ENCODE results near the gene RADIL.
A peak's percentile ranks its signal among the peaks of the same experiment; 100 is the strongest.

The RADIL gene

DNA sequence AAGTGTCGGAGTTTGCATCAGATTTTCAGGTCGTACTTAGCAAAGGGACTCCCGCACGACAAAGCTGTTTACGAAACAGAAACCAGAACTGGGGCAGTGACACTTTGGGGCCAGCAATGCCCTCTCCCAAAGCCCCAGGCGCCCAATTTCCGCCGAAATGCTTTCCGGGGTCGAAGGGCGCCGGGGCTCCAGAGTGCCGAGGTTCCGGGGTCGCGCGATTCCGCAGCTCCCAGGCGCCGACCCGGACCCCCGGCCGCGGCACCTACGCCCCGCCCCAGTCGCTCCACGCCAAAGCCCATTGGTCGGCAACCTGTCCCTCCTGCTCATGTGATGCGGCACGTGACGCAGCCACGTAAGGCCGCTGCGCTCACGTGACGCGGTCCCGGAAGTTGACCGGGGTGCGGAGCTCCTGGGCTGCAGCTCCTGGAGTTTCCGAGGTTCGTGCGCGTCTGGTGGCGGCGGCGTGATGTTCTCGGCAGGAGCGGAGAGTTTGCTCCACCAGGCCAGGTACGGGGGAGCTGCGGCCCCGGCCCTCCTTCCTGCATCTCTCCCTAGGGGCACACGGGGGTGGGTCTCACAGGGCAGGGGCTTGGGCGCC, 108.2 kb downstream of the RADIL start, which contains the start of gene AP5Z1:
Gene AP5Z1 (plus strand): TSS at position 374 of the 598 bp plus-strand sequence. CDS start 93 bp downstream, at position 467.
- DNase-seq (ENCODE audit: low read depth): peak; percentile 93

DNA sequence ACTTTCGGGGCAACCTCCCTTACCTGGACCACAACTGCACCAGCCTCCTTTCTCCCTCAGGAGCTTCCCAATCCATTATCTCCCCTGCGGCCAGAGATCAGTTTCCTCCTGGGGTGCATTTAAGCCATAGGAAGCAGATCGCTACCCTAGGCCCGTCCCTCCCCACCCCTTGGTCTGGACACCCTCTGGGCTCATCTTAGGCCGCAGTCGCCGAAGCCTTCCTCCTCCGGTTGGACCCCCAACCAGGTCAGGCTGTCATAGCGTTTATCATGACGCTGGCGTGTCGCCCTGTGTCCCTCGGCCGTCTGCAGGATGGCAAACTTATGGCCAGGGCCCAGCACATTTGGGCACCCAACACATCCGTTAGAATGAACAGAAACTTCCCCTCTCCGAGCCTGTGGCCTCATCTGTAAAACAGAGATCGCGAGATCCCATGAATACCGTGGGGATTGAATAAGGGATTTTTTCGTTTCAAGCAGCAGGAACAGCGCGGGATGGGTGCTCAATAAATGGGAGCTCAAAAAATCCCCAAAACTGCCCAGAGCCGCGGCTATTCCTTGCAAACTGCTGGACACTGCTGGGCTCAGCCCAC, 108.8 kb downstream of the RADIL start:
- DNase-seq (ENCODE audit: low read depth): no peak

DNA sequence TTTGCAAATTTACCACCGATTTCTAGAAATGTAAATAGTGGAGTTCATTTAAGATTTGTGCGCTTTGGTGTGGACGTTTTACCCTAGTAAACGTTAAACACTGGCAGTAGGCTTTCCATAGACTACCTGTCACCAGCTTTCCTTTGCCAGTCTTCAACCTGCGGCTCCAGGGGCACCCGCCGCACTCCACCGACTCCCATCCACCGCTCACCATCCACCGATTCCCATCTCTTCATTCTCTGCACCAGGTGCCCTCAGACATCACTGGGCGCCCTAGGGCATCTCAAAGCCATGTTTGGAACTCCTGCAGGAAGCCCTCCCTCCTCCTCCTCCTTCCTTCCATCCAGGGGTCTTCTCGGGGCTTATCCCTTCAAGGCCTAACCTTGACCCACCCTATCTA, 109.5 kb downstream of the RADIL start:
- no peak for DNase-seq (ENCODE audit: low read depth)

DNA sequence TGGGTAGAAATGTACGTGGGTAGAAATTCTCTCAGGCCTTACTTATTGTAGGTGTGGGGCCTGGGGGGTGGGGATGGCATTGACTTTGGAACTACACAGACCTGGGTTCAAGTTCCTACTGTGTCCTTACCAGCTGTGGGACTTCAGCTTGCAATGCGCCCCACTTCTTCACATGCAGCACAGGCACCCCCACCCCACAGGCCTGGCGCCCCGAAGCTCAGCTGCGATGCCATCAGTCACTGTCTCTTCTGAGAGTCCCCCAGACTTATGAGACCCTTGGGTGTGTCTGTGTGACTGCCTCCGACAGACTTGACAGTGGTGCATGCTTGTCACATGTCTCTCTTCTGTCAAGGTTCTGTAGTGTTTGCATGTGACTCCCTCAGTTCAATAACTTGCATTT, 111.2 kb downstream of the RADIL start:
- DNase-seq (ENCODE audit: low read depth): no peak

DNA sequence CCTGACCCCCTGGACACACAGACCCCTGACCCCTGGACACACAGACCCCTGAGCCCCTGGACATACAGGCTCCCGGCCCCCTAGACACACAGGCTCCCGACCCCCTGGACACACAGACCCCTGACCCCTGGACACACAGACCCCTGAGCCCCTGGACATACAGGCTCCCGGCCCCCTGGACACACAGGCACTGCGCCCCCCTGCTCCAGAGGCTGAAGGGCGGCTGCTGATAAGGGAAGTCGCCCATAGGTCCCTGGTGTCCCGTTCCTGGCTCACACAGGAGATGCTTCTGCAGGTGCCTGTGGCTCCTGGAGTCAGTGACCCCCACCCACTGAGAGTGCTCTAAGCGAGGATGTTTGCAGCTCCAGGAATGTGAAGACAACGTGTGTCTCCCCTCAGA, 111.8 kb downstream of the RADIL start:
- DNase-seq (ENCODE audit: low read depth): no peak

DNA sequence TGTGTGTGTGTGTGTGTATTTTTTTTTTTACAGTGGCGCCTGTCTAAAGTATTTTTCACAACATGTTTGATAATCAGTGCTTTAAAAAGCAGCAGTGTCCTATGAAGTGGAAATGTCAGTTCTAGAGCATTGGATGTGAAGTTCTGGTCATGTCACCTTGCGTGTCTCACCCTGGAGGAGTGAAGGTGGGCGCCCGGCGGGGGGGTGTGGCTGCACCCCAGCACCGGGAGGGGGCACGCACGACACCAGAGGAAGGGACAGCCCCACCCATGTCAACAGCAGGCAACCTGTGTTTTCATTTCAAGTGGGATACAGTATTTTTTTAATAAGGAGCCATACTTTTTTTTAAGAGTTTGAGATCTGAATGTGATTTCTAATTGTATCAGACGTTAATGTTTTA, 112.6 kb downstream of the RADIL start:
- no peak for DNase-seq (ENCODE audit: low read depth)

DNA sequence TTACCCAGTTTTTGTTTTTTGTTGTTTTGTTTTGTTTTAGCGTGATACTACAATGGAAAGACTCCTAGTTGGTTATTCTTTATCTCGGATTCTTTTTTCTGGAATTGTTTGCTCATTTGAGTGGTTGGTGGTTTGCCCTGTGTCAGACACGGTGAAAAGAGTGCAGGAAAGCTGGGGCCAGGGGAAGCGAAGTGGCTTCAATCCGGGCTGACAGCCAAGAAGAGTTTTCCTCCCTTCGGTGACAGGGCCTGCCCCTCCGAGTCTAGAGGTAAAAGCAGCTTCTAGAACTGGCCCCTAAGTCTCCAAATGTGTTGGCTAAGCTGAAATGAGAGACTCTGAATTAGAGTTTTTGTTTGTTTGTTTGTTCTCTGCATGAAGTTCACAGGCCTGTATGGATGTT, 113.8 kb downstream of the RADIL start:
- no peak for DNase-seq (ENCODE audit: low read depth)

DNA sequence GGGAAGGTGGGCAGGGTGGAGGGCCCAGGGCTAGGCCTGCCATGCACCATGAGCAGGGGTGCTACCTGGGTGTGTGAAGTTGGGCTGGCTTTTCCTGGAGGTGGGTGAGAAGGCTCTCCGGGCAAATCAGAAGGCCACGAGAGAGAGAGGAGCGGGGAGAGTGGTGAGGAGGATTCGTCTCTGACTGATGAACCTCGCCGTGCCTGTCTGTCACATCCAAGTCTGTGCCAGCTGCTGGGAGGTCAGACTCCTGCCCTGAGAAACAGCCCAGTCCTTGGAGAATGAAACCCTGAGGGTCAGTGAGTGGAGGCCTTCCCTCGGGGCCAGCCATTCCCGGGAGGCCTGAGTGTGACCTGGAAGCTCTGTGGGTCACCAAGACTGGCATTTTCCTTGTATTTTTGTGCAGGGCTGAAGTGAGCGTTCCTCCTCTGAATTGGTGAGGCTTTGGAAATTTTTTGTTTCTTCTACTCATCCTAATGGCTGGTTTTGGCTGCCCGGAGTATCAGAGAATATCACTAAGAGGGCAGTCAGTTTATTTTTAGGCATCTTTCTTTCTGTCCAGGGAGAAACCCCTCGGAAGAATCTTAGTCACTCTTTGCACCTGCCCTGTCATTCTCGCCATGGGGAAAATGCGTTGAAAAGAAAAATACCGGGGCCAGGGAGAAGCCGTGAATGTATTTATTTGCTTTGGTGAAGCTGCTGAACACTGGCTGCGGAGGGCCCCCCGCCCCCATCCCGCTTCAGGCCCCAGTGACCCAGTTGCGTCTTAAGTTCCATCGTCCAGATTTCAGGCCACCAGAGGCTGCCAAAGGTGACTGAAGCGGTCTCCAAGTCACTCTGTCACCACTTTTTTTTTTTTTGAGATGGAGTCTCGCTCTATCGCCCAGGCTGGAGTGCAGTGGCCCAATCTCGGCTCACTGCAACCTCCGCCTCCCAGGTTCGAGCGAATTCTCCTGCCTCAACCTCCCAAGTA, 114.6 kb downstream of the RADIL start:
- no peak for DNase-seq (ENCODE audit: low read depth)

DNA sequence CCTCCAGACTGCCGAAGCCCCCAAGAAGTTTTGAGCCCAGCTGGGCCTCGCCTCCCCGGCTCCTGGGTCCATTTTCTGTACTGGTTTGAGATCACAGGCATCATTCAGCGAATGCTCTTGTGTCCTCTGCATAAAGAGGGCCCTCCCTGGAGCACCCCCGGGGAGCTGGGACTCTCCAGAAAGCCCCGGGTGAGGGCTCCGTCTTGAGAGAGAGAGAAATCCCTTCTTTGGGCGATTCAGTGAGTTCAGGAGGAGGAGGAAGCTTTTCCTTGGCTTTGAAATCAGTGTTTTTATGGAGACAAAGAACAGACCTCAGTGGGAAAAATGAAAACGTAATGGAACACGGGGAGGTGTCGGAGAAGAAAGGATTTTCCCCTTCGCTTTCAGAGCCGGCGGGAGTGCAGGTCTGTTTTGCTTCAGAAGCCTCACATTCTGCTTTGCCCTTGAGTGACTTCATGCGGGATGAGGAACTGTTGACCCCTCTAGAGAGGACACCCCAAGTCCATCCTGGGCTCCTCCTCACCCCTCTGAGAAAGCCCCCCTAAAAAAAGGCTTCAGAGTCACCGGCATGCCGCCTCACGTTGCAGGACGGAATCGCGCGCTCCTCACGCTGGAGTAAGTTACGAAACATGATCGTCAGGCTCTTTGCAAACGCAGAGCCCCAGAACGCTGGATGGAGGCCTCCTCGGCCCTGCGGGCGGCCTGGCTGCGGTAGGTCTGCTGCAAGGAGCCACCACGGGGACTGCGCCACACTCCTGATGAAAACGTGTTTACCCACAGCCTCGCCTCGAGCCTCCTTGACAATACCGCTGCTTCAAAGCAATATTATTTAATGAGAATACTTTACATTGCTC, 116.6 kb downstream of the RADIL start:
- no peak for DNase-seq (ENCODE audit: low read depth)

DNA sequence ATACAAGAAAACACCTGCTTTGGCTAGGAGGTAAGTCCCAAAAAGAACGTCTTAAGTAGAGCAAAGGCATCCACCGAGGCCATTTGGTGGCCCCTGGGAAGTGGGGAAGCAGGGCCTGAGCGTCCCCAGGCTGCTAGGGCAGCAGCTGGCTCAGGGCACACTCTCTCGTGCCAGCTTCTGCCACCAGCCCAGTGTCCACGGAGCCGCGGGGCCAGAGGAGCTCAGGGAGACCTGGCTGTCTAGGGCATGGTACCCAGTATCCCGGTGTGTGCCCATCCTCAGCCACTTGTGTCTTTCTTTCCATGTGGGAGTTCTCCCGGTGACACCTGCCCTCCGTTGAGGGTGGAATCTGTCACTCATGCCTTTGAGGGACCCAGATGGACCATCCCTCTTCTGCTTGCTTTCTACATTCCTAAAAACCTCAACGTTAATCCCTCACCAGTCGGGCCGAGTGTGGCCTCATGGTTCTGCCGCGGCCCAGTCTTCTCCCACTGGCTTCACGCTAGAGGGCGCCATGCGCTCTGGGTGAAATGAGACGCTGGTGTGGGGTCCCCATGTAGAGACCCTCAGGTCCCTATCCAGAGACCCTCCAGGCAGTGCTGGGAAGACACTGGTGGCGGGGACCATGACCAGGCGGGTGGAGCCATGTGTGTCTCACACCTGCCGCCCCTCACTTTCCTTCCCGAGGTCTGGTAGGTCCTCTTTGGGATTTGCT, 117.6 kb downstream of the RADIL start:
- DNase-seq (ENCODE audit: low read depth): no peak

DNA sequence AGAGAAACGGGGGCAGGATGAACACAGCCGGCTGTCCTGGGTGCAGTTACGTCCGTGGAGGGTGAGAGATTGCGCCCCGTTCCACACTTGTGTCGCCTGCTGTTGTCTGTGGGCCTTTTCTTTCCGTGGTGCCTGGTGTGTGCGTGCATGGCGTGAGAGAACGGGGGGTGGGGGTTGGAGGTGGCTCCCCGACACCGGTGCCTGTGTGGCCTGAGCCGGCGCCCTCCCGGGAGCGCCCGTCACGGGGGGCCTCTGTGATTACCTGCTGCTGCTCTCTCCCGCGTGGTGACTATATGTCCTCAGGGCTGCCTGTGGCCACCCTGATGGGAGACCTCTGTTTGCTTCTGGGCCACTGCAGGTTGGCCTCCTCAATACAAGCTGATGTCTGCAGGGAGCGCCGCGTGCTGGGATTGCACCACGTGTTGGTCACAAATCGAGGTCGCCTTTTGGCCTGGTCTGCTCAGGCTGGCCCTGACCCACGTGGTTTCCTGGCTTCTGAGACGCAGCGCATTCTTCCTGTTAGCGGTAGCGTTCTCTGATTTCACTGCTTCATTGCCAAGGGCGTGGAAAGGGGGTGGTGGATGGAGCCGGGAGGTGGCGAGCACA, 119.0 kb downstream of the RADIL start:
- no peak for DNase-seq (ENCODE audit: low read depth)

DNA sequence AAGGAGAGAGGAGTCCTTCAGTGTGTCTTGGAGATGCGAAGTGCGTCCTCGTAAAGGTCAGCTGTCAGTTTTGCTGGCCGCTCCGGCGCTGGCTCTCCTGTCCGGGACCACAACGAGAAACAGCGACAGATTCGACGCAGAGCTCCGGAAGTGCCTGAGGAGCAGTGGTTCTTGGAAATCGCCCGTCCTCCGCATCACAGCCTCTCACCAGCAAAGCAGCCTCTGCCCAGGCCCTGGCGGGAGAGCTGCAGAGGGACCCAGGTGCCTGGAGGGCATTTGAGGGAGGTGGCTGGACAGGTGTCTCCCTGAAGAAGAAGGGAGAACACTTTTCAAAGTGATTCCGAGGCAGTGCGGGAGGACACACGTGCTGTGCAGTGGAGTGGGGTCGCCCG, 119.7 kb downstream of the RADIL start:
- DNase-seq (ENCODE audit: low read depth): no peak

DNA sequence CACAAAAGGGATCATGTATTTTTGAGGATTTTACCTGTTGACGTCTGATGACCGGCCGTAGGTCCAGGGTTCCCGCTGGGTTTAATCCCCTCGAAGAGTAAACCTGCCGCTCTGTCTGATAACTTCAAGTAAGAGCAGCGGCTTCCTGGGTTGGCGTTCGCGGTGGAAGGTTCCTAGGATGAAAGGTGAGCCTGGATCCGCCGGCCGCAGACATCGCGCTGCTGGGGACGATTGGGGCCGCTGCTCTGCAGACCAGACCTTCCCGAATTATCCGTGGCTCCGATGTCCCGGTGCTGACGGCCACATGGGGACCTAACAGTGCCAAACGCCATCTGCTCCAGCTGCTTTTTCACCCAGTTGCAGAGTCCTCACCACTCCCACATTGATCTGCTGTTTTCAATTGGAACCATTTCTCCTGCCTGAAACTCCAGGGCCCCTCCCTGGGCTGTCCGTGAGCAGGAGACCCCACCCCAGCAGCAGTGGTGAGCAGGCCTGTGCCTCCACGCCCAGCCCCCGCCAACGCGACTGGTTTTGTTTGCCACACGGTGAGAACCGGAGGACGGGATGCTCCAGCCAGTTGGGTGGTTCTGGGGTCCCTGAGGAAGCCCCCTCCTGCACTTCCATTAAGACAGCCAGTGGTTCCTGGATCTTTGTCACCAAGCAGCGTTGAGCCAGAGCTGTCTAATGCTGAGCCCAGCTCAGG, 120.3 kb downstream of the RADIL start:
- DNase-seq (ENCODE audit: low read depth): no peak

DNA sequence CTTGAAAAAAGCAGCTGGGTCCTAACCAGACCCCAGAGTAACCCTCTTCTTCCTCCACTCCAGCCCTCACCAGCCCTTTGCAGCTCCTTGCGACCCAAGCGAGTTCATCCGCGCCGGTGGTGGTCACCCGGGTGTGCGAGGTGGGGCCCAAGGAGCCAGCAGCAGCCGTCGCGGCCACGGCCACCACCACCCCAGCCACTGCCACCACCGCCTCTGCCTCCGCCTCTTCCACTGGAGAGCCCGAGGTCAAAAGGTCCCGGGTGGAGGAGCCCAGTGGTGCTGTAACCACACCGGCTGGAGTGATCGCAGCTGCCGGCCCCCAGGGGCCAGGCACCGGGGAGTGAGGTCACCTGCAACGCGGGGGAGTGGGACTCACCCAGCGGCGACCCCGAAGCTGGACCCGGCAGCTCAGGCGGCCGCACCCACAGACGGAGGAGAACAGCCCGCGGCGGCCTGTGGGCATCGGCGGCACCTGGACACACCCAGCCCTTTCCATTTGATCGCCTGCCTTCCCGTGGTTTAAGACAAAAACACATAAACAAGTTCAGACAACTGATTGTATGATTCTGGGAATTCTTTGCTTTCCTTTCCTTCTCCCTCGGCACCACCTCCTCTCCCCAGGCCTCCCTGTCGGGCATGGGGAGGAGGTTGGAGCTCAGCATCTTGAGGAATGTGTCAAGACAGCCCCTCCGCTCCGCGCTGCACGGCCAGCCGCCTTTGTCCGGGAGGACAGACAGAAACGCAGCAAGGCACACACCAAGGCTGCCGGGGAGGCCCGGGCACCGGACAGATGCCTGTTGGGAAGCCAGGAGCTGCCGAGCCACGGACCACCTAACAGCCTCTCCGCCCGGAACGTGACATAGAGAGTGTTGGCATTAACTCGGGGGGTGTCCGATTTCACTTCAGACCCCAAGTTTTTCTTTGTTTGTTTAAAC, 121.1 kb downstream of the RADIL start:
- no peak for DNase-seq (ENCODE audit: low read depth)

DNA sequence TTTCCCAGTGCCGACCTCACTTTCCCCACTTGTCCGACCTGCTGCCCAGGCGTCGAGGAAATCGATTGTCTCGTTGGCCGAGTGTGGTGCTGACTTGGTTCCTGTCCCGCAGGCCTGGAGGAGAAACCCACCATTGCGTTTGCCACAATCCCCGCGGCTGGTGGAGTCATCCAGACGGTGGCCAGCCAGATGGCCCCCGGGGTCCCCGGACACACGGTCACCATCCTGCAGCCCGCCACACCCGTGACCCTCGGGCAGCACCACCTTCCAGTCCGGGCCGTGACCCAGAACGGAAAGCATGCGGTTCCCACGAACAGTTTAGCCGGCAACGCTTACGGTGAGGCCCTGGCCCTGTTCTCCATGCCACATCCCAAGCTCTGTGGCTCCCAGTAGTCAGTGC, 122.6 kb downstream of the RADIL start:
- no peak for DNase-seq (ENCODE audit: low read depth)

DNA sequence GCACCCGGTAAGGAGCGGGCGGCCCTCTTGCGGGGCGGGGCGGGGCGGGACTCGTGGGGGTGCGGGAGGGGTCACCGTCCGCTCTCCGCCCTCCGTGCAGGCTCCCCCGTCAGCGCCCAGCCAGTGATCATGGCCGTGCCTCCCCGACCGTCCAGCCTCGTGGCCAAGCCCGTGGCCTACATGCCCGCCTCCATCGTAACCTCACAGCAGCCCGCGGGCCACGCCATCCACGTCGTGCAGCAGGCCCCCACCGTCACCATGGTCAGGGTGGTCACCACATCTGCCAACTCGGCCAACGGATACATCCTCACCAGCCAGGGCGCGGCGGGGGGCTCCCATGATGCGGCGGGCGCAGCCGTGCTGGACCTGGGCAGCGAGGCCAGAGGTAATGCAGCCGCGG, 124.3 kb downstream of the RADIL start:
- no peak for DNase-seq (ENCODE audit: low read depth)

DNA sequence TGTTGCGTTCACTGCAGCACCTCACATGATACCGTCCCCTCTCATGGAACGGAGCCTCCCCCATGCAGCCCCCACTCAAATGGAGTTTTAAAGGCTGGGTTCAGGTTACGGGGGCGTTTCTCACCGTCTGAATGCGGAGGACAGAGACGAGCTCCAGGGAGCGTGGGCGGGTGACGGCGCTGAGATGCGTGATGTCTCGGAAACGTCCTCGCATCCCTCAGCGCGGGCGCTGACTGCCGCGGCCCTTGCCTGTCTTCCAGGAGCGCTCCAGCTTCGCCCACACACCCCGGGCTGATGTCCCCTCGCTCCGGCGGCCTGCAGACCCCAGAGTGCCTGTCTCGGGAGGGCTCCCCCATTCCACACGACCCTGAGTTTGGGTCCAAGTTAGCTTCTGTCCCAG, 124.7 kb downstream of the RADIL start:
- DNase-seq (ENCODE audit: low read depth): no peak

DNA sequence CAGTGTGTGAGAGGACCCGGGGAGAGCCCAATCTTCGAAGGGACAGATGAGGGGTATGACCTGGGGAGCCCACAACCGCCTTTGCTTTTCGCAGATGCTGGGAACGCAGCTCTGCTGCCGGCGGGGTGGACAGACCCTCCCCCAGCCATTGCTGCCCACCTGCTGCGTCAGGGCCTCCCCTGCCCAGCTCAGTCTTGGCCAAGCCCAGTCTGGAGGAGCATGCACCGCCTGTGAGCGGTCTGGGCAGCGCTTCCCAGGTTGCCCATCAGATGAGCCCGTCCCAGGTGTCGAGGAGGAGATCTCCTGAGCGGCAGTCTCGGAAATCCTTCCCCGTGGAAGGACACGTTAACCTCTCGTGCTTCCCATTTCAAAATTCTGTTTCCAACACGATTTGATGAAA, 125.4 kb downstream of the RADIL start:
- no peak for DNase-seq (ENCODE audit: low read depth)

DNA sequence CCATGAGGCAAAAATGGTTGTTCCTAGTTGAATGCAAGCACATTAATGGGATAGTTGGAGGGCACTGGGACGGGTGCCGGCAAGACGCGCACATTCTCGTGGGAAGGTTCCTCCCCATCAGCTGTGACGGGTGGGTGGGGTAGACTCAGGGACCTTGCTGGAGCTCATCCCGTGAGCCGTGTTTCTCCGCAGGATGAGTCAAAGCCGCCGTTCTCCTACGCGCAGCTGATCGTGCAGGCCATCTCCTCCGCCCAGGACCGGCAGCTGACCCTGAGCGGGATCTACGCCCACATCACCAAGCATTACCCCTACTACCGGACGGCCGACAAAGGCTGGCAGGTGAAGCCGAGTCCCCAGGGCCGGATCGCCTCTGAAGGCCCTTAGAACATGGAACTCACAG, 128.5 kb downstream of the RADIL start:
- no peak for DNase-seq (ENCODE audit: low read depth)

Measured in stimulated activated CD8-positive, alpha-beta memory T cell treated with anti-CD3 and anti-CD28 coated beads, Interleukin-12 subunit alpha, Interleukin-12 subunit beta, amount 100 ng/mL, for 4 hours (primary cell).